ENCODE data around the gene ADAM29. TPM values are rescaled to one million over a fixed set of nuclear protein-coding genes. Genes with fewer than 3 reads are reported as not detected.
"Not testable (repeated sequence)": the region's sequence is repeated elsewhere in the genome, so short reads cannot be mapped to it uniquely, and the experiment has no call there.

ADAM29 gene
- total RNA-seq, 1 donor from 2014 or later: not detected

DNA sequence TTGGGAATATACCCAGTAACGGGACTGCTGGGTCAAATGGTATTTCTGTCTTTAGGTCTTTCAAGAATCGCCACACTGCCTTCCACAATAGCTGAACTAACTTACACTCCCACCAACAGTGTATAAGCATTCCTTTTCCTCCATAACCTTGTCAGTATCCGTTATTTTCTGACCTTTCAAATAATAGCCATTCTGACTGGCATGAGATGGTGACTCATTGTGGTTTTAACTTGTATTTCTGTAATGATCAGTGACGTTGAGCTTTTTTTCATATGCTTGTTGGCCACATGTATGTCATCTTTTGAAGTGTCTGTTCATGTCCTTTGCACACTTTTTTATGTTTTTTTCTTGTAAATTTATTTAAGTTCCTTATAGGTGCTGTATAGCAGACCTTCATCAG lies 81.2 kb downstream of the ADAM29 start:
- Mint-ChIP-seq H3K4me3 (ENCODE audit: unreplicated experiment) (no peak overlapping the region), H3K9me3 (ENCODE audit: unreplicated experiment) (no peaks in the 10 kb centered on the region)
- TF ChIP-seq, protein P1, sequence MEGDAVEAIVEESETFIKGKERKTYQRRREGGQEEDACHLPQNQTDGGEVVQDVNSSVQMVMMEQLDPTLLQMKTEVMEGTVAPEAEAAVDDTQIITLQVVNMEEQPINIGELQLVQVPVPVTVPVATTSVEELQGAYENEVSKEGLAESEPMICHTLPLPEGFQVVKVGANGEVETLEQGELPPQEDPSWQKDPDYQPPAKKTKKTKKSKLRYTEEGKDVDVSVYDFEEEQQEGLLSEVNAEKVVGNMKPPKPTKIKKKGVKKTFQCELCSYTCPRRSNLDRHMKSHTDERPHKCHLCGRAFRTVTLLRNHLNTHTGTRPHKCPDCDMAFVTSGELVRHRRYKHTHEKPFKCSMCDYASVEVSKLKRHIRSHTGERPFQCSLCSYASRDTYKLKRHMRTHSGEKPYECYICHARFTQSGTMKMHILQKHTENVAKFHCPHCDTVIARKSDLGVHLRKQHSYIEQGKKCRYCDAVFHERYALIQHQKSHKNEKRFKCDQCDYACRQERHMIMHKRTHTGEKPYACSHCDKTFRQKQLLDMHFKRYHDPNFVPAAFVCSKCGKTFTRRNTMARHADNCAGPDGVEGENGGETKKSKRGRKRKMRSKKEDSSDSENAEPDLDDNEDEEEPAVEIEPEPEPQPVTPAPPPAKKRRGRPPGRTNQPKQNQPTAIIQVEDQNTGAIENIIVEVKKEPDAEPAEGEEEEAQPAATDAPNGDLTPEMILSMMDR (IDR thresholded peaks at IDR 0.05; ENCODE audit: unreplicated experiment): no peak

DNA sequence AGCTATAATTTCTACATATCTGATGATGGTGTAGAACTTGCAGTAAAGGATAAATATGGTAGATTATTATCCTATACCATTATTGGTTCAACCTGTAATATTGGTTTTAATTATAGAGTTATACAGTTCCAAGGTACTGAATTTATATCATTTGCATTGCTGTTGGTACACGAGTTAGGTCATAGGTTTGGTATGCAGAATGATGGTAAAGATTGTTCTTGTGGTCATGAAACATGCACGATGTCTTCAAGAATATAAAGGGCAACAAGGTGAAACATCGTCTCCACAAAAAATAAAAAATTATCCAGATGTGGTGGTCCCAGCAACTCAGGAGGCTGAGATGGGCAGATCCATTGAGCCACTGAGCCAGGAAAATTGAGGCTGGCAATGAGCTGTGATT lies 99.6 kb downstream of the ADAM29 start:
- no peak overlapping the region for H3K4me3 Mint-ChIP-seq (ENCODE audit: unreplicated experiment)
- TF ChIP-seq, protein P1 (IDR thresholded peaks at IDR 0.05; ENCODE audit: unreplicated experiment): no peak
- no peaks in the 10 kb centered on the region for H3K9me3 Mint-ChIP-seq (ENCODE audit: unreplicated experiment)
- H3K27ac Mint-ChIP-seq (ENCODE audit: unreplicated experiment): no peak overlapping the region
- H3K27me3 Mint-ChIP-seq (ENCODE audit: unreplicated experiment): no peaks in the 10 kb centered on the region
- no peaks in the 10 kb centered on the region for H3K4me1 Mint-ChIP-seq (ENCODE audit: unreplicated experiment)
- DNase-seq (ENCODE audit: low spot score): no peak
- H3K36me3 Mint-ChIP-seq (ENCODE audit: low read depth, unreplicated experiment): no peaks in the 10 kb centered on the region

More for the DNA sequence above, 81.2 kb downstream of the ADAM29 start:
- H3K4me1 Mint-ChIP-seq (ENCODE audit: unreplicated experiment): no peaks in the 10 kb centered on the region
- no peaks in the 10 kb centered on the region for H3K27me3 Mint-ChIP-seq (ENCODE audit: unreplicated experiment)
- H3K36me3 Mint-ChIP-seq (ENCODE audit: low read depth, unreplicated experiment): no peaks in the 10 kb centered on the region
- no peak for DNase-seq (ENCODE audit: low spot score)
- no peak overlapping the region for H3K27ac Mint-ChIP-seq (ENCODE audit: unreplicated experiment)

DNA sequence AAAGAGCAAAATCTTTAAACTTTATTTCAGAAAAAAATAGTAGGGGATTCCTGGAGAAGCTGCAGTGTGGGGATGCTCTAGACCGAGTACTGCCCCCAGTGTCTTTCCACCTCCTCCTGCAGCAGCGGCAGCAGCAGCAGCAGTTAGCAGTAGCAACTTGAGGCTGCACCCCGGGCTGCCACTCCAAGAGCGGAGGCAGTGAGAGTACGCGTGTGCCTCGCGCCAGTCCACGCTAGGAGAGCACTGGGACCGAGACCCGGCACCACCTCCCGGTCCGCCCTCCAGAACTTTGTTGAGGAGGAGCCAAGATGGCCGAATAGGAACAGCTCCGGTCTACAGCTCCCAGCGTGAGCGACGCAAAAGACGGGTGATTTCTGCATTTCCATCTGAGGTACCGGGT lies 101.3 kb downstream of the ADAM29 start:
- not testable (repeated sequence) for H3K4me3 Mint-ChIP-seq (ENCODE audit: unreplicated experiment); H3K27me3 Mint-ChIP-seq (ENCODE audit: unreplicated experiment); H3K27ac Mint-ChIP-seq (ENCODE audit: unreplicated experiment); DNase-seq (ENCODE audit: low spot score); H3K9me3 Mint-ChIP-seq (ENCODE audit: unreplicated experiment); H3K36me3 Mint-ChIP-seq (ENCODE audit: low read depth, unreplicated experiment); H3K4me1 Mint-ChIP-seq (ENCODE audit: unreplicated experiment)

Other genes with a start within 250 kb of the ADAM29 start
- not detected for gene GLRA3, start 89.1 kb upstream of the ADAM29 start, total RNA-seq (ENCODE audit: unreplicated experiment)

All from endothelial cell (in vitro differentiated cells).